ENCODE results near the gene MSH5. TPM values are rescaled to one million over a fixed set of nuclear protein-coding genes. Genes with fewer than 3 reads are reported as not detected.

MSH5 gene
- total and polyA plus RNA-seq, 9 of the 15 experiments (the other 6 are each of a cell fraction or from before 2014, with no cell fraction given): 12.5 to 104 (median 46.6) TPM

GRCh38 chr6:31736021-31736767 is 3.6 kb upstream of the MSH5 start, which contains the start of gene CLIC1 (continued):
- TF ChIP-seq ARID3A (IDR thresholded peaks at IDR 0.05; ENCODE audit: borderline replicate concordance, low read depth, low read length) (no peak), STAT5B (CRISPR knock-in tag; IDR thresholded peaks at IDR 0.05) (no peak), RCOR1 (IDR thresholded peaks at IDR 0.05; ENCODE audit: borderline replicate concordance in 1 of 2, low read depth in 2 of 2, low read length in 2 of 2) (peak in 1 of 2 experiments; percentile 90; a peak in 2 of 4 replicates), POLR2A (conservative IDR thresholded peaks at IDR 0.05) (peak; percentile 99), MIER1 (IDR thresholded peaks at IDR 0.05; ENCODE audit: low read depth) (no peak), CCNT2 (IDR thresholded peaks at IDR 0.05; ENCODE audit: borderline replicate concordance, extremely low read depth, insufficient read length, low read depth, low read length) (no peak), USF1 (CRISPR knock-in tag; IDR thresholded peaks at IDR 0.05) (0 out of 2 replicates have a peak, but pooled peaks have one; percentile 19), HCFC1 (IDR thresholded peaks at IDR 0.05; ENCODE audit: low read depth, low read length) (peak; percentile 46; the same call in 1 of the 2 replicates), ATF7 (IDR thresholded peaks at IDR 0.05) (no peak), NUFIP1 (IDR thresholded peaks at IDR 0.05; ENCODE audit: partially characterized antibody) (no peak), CXXC5 (CRISPR knock-in tag; IDR thresholded peaks at IDR 0.05) (peak; percentile 48), SUPT5H (IDR thresholded peaks at IDR 0.05) (peak; percentile 99), ELF2 (CRISPR knock-in tag; IDR thresholded peaks at IDR 0.05) (peak; percentile 93), ZNF699 (CRISPR knock-in tag; IDR thresholded peaks at IDR 0.05; ENCODE audit: insufficient replicate concordance) (no peak), MAZ (CRISPR knock-in tag; conservative IDR thresholded peaks at IDR 0.05 in 1 of 2, IDR thresholded peaks at IDR 0.05 in 1 of 2) (peak; percentile 96 to 100), ZNF584 (CRISPR knock-in tag; IDR thresholded peaks at IDR 0.05; ENCODE audit: low read depth) (no peak), SIX5 (IDR thresholded peaks at IDR 0.05; ENCODE audit: borderline replicate concordance in 1 of 2, insufficient read depth in 1 of 2, low read depth in 1 of 2, low read length in 2 of 2) (no peak), ZNF561 (CRISPR knock-in tag; conservative IDR thresholded peaks at IDR 0.05) (no peak), ZBTB5 (IDR thresholded peaks at IDR 0.05) (peak; percentile 46; the same call in 1 of the 2 replicates), LCOR (CRISPR knock-in tag; IDR thresholded peaks at IDR 0.05) (no peak), JUND (IDR thresholded peaks at IDR 0.05; ENCODE audit: borderline replicate concordance, low read depth, low read length) (peak; percentile 98), JUND (tag; IDR thresholded peaks at IDR 0.05; ENCODE audit: borderline replicate concordance, low read depth, low read length) (peak; percentile 92; the same call in 2 of the 3 replicates), MAFK (IDR thresholded peaks at IDR 0.05; ENCODE audit: low read length) (peak; percentile 64), ASH1L (IDR thresholded peaks at IDR 0.05; ENCODE audit: borderline replicate concordance, low read depth, partially characterized antibody) (no peak), HDAC2 (IDR thresholded peaks at IDR 0.05) (peak; percentile 30)
